Gastroesophageal sphincter (tissue), 3 donors: ENCODE results near the gene BAZ1A.

Experiments
- POLR2AphosphoS5 ChIP-seq: sonication (generic); formaldehyde crosslinking; IDR thresholded peaks from one replicate; pipeline ENCODE4 v1.6.1; 2017; ENCODE audit warnings: antibody characterized with exemption
- TF ChIP-seq, protein P1 (sequence below), 4 experiments: fragments of 200-600 bp in 2 of 4; fragments of 450-650 bp in 2 of 4; sonication (generic) in 1 of 4; IDR thresholded peaks; one replicate each; pipeline ENCODE4 v1.5.1; 2017 to 2019; ENCODE audit warnings: antibody characterized with exemption in 4 of 4, mild to moderate bottlenecking in 2 of 4, moderate library complexity in 2 of 4

GRCh38 chr14:34806257-34806656 lies 68.9 kb downstream of the BAZ1A start:
- TF ChIP-seq, protein P1, sequence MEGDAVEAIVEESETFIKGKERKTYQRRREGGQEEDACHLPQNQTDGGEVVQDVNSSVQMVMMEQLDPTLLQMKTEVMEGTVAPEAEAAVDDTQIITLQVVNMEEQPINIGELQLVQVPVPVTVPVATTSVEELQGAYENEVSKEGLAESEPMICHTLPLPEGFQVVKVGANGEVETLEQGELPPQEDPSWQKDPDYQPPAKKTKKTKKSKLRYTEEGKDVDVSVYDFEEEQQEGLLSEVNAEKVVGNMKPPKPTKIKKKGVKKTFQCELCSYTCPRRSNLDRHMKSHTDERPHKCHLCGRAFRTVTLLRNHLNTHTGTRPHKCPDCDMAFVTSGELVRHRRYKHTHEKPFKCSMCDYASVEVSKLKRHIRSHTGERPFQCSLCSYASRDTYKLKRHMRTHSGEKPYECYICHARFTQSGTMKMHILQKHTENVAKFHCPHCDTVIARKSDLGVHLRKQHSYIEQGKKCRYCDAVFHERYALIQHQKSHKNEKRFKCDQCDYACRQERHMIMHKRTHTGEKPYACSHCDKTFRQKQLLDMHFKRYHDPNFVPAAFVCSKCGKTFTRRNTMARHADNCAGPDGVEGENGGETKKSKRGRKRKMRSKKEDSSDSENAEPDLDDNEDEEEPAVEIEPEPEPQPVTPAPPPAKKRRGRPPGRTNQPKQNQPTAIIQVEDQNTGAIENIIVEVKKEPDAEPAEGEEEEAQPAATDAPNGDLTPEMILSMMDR (IDR thresholded peaks at IDR 0.05) = no peak
- TF ChIP-seq POLR2AphosphoS5 = no peak
